GM12874 (cell line): ENCODE measurements around the gene FUZ.

Source experiments
- TF ChIP-seq, protein P1 (sequence below): IDR thresholded peaks from 2 replicates; pipeline ENCODE4 v1.5.1; 2011; ENCODE audit warnings: low read depth, mild to moderate bottlenecking, control low read depth, low read length, moderate library complexity; ENCODE audit not compliant: insufficient read depth

FUZ gene

DNA sequence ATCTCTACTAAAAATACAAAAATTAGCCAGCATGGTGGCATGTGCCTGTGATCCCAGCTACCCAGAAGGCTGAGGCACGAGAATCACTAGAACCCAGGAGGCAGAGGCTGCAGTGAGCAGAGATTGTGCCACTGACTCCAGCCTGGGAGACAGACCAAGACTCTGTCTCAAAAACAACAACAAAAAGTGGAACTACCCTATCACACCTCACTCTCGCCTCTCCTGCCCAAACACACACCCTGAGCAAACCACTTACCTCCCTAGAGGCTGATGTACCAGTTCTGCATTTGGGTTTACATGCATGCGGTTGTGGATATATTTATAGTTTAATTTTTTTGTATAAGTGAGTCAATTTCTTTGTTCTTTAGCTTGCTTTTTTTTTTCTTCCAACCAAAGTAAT lies 30.2 kb upstream of the FUZ start:
- TF ChIP-seq, protein P1, sequence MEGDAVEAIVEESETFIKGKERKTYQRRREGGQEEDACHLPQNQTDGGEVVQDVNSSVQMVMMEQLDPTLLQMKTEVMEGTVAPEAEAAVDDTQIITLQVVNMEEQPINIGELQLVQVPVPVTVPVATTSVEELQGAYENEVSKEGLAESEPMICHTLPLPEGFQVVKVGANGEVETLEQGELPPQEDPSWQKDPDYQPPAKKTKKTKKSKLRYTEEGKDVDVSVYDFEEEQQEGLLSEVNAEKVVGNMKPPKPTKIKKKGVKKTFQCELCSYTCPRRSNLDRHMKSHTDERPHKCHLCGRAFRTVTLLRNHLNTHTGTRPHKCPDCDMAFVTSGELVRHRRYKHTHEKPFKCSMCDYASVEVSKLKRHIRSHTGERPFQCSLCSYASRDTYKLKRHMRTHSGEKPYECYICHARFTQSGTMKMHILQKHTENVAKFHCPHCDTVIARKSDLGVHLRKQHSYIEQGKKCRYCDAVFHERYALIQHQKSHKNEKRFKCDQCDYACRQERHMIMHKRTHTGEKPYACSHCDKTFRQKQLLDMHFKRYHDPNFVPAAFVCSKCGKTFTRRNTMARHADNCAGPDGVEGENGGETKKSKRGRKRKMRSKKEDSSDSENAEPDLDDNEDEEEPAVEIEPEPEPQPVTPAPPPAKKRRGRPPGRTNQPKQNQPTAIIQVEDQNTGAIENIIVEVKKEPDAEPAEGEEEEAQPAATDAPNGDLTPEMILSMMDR = no peak

- TF ChIP-seq, protein P1 = no peak
Measured at GRCh38 chr19:49840736-49841249, 27.7 kb upstream of the FUZ start.

DNA sequence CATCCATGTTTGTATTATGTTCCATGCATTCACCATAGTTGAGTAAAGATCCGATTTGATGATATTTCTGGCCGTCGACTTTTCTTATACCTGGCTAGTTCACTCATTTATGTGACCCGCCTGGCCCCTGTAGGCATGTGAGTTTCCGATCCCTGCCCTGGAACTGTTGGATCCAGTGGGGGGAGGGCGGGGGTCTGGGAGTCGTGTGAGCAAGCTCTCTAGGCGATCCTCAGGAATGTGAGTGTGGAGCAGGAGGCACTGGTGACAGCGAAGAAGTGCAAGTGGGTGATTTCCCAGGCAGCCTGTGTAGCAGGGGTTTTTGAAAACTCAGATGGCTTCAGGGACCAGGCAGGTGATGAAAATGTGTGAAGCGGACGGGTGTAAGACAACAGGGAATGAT lies 27.2 kb upstream of the FUZ start:
- TF ChIP-seq, protein P1 = no peak

DNA sequence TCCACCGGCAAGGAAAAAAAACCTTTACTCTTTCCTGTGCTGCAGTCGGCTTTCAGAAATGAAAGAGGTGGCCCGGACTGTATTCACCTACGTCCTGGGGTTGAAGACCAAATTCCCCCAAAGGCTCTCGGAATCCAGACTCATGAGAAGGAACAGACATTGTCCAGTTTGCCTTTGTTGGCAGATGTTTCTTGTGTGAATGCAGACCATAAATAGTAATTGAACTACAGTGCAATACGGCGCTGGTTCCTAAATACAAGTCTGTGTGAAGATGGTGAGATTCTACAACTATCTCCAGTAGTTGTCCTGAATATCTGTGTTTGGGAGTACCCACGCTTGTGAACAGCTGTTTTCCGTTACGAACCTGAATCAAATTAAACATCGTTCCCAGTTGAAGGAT lies 26.6 kb upstream of the FUZ start:
- TF ChIP-seq, protein P1 = no peak

GRCh38 chr19:49838885-49839588 lies 25.9 kb upstream of the FUZ start:
- TF ChIP-seq, protein P1 = no peak

- TF ChIP-seq, protein P1 = no peak
Measured at GRCh38 chr19:49837425-49837824, 24.3 kb upstream of the FUZ start.

DNA sequence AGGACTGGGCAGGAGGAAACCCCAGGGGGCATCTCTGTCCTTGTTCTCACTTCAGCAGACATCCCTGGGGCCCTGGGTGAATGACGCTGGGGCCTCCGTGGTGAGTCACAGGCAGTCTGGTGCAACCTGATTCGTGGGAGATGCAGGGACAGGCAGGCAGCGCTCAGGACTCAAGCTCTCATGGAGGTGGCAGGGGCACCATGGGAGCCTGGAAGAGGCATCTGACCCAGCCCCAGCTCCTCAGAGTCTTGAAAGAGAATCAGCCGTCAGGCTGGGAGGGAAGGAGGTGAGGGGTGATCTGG lies 23.9 kb upstream of the FUZ start:
- TF ChIP-seq, protein P1 = no peak
